ENCODE data around the gene ARF6.

ARF6 gene

GRCh38 chr14:49892636-49893308 is at the start of gene ARF6:
TSS of gene ARF6 (plus strand) at chr14:49893082. CDS start at chr14:49893737, 655 bp downstream.
- no peak for TF ChIP-seq CTCF (IDR thresholded peaks at IDR 0.05)

DNA sequence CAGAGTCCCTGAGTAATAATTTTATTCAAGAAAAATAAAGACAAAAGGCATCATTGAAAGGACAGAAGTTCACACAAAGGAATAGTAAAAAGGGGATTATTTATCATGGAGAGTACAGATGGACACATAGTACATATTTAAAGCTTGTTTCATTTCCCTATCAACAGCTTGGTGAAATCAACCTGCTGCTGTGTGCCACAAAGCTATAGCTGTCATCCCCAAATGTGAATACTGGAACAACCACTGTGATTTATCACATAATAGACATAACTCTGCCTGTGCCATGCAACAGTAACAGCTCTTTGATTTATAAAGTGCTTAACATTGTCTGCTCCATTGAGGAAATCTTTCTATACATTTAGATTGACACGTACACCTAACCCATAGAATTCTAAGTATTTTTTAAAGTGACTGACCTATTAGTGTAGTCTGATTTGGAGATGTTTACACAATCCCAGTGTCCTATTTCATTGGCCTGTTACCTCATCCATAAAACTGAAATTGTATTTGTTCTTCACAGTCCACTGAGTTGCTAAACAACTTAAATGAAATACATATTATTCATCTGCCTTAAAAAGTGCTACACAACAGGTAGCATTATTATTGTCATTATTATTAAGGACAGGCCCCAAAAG is 43.6 kb upstream of the ARF6 start:
- TF ChIP-seq CTCF (IDR thresholded peaks at IDR 0.05) = no peak

- TF ChIP-seq CTCF (IDR thresholded peaks at IDR 0.05) = no peak
Observed at GRCh38 chr14:49851813-49852212, 41.1 kb upstream of the ARF6 start.

DNA sequence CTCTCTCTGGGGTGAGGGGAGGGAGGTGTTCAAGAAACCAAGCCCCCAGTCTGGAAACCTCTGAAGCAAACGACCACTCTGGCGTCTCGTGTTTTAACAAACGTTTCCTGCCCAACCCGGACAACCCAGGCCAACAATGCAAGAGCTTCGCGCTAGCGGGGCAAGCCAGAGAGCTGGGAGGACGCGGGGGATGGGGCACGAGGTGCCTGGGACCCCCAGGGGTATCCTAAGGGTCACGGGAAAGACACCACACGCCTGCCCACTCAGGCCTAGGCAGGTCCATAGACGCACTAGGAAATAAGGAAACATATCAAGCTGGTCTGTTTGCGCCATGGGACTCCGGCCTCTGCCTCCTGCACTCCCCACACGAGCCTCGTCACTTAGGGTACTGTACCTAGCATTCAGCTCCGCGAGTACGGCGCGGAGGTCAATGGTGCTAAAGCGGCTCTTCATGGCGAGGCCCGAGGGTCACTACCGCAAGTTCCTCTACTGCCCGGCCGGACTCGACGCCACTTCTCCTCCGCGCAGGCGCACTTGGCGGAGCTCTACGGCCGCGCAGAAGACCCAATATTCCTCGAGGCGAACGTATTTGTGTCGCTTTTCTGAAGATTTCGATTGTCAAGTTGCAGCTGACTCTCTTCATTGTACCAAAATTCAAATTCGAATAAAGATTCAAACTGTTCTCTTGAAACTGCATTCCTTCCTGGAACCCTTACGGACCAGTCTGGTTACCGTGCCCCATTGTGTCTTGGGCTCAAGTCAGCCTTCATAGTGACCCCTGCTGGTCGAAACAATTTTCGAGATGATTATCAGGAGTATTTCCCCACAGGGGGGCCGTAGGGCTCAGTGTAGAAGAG is 40.4 kb upstream of the ARF6 start, which contains the start of gene NEMF:
Gene NEMF (minus strand): TSS at position 488 of the 857 bp plus-strand sequence. CDS start 35 bp downstream, at position 453.
- peak; percentile 83 for TF ChIP-seq CTCF (IDR thresholded peaks at IDR 0.05)

- TF ChIP-seq CTCF (IDR thresholded peaks at IDR 0.05) = no peak; the same call in 1 of the 2 replicates
Observed at GRCh38 chr14:49853158-49853477, 39.8 kb upstream of the ARF6 start.

GRCh38 chr14:49853572-49854375 is 39.1 kb upstream of the ARF6 start:
- peak; percentile 23; the same call in 1 of the 2 replicates for TF ChIP-seq CTCF (IDR thresholded peaks at IDR 0.05)
